HG02981 (cell line): ENCODE data around the gene FCSK.
"Not testable (repeated sequence)": the region's sequence is repeated elsewhere in the genome, so short reads cannot be mapped to it uniquely, and the experiment has no call there.

Experiments used
- ATAC-seq: cut with Tn5 transposase; IDR thresholded peaks from one replicate; pipeline ENCODE4 v1.9.1; 2021; ENCODE audit warnings: mild to moderate bottlenecking, moderate library complexity; ENCODE audit not compliant: unreplicated experiment

The FCSK gene

DNA sequence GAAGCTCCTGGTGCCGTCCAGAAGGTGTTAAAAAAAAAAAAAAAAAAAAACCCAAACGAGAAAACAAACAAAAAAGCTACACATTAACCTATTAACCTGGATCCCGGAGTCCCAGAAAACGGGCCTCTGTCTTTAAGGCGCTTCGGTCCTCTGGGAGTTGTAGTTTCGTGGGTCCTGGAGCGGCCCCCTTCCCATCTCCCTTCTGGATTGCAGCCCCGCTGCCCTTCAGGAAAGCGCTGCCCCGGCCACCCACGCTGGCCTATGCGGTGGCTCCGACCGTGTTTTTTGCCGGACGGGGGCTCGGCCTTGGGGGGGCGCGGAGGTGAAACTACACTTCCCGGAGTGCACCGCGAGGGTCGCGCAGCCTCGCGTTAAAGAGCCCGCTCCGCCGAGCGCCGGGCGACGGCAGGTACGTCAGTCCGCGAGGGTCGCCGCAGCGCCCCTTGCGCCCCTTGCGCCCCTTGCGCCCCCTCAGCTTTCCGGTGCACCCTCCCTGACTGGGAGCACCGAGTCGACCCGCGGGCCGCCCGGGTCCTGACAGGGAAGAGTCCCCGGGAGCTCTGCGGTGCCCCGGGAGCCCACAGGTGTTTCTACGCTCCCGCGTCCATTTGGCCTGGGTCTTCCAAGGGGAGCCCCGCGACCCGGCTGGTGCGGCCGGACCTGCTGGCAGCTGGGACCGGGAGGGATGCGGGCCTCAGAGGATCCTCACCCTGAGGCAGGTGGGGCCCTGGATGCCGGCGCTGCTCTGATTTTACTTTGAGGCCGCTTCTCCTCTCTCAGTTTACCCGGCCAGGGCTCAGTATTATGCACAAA, at the start of gene FCSK:
TSS of gene FCSK (plus strand) at position 374 of the 813 bp plus-strand sequence. CDS start 8,596 bp downstream, outside the sequence.
- ATAC-seq = peak; percentile 86

DNA sequence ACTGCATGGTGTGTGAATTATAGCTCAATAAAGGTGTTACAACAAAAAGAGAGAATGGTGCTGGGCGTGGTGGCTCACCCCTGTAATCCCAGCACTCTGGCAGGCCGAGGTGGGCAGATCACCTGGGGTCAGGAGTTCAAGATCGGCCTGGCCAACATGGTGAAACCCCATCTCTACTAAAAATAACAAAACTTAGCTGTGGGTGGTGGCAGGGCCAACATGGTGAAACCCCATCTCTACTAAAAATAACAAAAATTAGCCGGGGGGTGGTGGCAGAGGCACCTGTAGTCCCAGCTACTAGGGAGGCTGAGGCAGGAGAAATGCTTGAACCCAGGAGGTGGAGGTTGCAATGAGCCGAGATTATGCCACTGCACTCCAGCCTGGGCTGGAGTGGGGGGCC, 48.3 kb upstream of the FCSK start:
- not testable (repeated sequence) for ATAC-seq

DNA sequence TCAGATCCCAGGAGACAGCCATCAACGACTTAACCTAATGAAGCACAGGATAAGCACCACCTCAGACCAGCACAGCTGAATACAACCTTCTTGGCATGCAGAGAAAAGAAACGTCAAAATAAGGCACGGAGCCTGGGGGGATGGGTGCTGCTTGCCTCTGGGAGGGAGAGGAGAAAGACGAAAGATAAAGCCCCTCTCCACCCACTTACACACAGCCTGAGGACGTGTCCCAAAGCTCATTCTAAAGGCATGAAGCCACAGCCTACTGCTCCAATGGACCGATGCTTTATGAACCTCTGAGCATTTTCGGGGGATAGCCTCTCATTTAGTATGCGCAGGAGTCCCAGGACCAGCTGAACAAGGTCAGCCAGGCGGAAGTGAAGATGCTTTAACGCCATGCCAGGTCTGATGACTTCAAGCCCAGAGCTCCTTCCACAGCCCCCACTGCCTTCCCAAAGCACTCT, 46.6 kb upstream of the FCSK start:
- ATAC-seq = no peak

DNA sequence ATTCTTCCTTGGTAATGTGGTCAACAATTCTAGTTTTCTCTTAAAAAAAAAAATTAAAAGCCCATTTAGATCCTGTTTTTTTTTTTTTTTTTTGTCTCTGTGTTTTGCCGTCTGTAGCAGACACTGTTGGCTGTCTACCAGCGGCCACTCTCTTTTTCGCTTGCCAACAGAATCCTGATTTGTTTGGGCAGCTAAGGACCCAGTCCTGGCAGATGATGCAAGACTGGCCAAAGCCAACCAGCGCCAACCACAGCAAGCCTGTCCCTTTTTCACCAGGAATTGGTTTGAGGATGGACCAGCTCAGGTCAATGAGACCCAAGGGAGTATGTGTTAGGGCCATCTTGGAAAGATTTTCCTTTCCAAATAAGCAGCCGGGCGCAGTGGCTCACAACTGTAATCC, 43.7 kb upstream of the FCSK start:
- ATAC-seq = no peak

DNA sequence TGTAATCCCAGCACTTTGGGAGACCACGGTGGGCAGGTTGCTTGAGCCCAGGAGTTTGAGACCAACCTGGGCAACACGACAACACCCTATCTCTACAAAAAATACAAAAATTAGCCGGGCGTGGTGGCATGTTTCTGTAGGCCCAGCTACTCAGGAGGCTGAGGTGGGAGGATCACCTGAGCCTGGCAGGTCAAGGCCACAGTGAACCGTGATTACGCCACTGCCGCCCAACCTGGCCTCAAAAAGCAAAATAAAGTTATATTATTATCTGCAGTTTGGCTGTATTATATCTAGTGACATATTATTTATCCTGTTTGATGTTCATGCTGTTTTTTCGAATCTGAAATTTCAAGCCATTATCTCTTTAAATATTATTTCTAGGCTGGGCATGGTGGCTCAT, 42.0 kb upstream of the FCSK start:
- ATAC-seq = no peak

DNA sequence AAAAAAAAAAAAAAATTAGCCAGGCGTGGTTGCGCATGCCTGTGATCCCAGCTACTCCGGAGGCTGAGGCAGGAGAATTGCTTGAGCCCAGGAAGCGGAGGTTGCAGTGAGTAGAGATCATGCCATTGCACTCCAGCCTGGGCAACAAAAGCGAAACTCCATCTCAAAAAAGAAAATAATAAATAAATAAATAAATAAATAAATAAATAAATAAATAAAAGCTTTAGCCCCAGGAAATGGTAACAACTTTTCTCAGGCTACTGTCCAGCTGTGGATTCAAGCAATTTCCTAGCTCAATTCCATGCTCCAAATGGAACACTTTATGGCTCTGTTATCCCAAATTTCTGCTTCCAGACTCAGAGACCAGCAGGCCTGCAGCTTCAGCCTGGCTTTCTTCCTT, 40.8 kb upstream of the FCSK start:
- ATAC-seq = not testable (repeated sequence)

DNA sequence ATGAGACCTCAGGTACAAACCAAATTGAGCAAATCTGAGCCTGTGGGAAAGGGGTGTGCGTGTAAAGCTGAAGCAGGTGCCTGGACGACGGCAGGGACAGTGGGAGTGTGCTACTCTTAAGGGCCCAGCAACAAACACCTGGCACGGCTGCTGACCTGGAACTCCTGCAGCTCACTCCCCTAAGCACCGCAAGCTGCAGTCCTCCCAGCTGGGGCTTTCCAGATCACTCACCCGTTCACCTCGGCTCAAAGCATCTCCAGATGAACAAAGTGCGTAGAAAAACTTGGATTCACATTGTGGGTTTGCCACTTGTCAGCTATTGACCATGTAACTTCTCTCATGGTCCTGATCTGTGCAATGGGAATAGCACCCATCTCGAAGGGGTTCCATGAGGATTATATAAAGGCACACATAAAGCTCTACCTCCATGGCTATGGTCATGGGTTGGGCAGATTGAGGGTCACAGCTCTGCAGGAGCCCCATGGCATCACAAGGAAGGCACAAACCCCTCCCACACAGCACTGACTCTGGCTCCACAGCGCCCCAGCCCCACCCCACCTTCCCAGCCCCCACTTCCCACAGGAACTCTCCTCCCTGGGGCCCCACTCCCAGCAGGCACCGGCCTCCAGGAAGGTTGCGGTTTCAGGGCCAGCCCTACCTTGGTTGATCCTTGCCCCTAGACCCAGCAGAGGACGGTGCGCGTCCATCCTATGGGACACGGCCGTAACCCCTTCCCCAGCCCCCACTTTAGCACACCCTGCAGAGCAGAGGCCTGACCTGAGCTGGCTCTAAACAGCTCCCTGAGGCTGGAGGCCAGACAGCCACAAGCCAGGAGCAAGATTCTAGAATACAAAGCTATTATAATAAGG, 37.4 kb upstream of the FCSK start:
- peak; percentile 82 for ATAC-seq

DNA sequence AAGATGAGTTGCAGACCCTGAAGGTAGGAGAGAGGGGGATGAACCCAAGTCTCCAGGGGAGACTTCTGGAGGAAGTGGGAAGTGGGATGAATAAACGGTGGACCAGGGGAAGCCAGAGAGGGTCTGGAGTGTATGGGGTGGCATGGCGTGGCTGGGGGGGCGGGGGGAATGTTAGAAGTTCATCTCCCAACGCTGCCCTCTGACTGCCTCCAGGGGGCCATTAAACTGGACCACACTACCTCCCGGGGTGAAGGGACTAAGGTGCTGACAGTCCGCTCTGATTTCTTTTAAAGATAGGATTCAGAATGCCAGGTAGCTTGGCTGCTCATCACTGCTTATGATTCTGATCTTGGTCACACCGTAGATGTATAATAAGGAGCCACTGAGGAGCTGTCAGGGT, 36.7 kb upstream of the FCSK start:
- no peak for ATAC-seq

DNA sequence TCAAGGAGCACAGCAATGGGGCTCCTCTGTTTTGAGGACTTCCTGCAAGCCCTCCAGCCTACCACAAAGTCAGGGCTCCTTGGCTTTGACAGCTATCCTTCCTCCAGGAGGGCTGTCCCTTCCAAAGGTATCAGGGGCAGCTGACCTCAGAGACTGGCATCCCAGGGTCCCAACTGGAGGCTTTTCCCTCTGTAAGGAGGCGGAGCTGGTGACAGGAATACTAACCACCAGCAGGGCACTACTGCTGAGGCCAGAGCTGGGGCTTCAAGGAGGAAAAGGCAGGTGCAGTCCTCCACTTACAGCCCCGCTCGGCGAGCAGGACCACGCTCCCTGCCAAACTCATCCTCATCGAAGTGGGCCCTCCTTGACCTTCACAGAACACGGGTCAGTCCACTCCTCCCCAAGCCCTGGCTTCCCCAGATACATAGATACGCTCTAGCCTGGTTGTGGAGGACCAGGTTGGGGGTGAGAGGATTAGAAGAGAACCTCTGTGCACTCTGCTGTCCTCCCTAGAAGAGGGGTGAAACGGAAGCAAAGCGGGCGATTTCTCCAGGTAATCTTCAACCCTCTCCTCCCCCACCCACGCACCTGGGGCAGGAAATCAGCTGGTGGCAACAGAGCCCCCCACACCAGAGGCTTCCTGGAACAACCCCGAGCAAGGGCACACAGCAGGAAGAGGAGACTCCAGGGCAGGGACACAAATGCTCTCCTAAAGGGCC, 36.0 kb upstream of the FCSK start:
- no peak for ATAC-seq

DNA sequence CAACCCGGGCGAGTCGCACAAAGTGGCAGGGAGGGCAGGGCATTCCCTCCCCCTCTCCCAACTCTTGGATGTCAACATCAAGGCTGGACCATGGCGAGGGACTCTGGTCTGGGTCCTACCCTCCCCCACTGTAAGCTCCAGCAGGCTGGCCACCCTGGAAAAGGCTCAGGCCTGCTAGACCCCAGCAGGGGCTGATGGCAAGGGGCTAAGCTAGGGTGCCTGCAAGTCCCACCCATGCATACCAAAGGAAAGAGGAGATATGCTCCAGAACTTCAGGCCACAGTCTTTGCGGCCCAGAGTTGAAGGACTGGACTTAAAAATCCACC, 35.4 kb upstream of the FCSK start:
- ATAC-seq = no peak

DNA sequence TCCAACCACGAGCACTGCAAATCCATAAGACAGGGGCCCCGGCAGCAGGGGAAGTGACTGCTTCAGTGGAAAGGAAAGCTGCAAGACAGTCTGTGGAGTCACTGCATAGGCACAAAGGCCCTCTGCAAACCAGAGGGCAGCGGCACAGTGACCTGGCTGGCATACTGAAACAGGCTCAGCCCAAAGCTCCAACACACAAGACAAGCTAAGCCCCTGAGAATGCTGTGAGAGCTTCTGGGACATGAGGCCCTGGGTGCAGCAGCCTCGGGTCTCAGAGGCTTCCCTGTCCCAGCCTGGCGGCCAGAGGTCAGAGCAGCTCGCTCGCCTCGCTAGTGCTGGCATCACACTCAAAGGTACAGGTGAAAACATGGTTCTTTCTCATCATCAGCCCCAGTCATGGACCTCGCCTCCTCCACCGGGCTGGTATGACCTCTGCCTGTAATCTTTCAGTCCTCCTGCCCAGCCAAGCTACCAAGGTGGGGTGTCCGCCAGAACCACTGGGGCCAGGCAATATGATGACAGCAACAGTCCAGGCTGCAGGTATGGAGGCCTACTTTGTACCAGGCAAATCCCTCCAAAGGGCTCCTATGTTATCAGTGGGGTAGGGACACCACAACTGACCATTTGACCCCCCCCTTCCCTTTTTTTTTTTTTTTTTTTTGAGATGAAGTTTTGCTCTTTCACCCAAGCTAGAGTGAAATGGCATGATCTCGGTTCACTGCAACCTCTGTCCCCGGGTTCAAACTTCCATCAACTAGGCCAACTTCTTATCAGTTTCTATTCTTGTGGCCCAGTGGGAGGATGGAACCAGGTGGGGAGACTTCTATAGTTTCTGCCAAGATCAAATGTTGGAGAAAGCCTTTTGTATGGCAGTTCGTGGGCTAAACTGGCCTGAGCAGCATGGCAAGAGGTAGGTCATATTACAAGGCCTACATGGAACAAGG, 34.7 kb upstream of the FCSK start:
- ATAC-seq = no peak

DNA sequence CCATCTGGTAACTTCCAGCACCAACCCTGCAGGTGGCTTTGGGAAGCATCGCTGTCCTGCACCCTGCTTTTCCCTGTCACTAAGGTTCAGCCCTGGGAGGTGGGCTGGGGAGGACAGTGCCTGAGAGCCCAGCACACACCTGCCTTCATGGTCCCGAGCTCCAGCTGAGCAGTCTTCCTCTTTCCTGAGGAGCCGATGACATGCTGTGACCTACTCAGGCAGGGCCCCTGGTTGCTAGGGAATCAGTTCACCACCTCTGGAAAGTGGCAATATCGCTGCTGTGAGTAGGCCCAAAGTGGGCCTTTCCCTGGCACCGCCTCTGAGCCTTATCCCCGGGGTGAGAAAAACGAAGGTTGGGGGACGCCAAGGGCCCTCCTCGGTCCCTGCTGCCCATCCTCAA, 33.4 kb upstream of the FCSK start:
- no peak for ATAC-seq

DNA sequence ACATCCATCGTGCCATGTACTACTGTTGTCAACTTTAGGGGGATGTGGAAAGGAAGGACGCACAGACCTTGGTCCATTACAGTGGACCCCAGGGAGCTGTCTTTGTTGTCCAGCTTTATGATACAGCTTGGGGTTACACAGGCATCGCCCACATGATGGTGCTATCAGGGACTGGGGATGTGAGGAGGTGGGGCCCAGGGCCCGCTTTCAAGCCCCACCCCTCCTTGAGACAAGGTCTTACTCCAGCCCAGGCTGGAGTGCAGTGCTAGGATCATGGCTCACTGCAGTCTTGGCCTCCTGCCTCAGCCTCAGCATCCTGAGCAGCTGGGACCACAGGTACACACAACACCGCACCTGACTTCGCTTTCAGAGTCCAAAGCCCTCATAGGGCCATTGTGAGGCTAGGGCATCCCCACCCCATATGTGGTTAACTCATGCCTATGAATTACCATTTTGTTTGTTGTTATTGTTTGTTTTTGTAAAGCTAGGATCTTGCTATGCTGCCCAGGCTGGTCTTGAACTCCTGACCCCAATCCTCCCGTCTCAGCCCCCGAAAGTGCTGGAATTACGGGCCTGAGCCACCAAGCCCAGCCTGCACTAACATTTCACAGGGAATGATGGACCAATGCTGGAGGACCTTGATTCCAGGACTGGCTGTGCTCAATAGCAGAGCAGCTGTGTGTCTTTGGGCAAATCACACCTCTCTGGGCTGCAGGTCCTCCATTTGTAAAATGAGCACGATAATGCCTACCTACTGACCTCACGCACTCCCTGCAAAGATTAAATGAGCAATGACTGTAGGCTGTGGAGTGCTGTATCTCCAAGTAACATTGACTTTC, 32.7 kb upstream of the FCSK start:
- ATAC-seq = no peak

DNA sequence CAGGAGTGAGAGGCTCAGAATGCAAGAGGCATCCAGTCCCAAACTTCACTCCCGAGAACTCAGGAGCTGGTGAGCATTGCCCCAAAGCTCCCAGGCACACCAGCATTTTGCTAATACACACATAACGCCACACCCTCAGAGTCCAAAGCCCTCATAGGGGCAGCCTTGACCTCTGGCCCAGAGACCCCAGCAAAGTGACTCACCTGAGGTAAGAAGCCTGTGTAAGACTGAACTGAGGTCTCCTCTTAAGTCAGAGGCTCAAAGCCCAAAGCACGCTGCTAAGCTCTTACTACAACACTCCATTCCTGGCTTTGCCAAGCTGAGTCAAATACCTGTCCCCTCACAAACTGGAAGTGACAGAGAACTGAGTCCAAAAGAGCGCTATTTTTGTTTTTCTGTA, 31.9 kb upstream of the FCSK start:
- no peak for ATAC-seq

DNA sequence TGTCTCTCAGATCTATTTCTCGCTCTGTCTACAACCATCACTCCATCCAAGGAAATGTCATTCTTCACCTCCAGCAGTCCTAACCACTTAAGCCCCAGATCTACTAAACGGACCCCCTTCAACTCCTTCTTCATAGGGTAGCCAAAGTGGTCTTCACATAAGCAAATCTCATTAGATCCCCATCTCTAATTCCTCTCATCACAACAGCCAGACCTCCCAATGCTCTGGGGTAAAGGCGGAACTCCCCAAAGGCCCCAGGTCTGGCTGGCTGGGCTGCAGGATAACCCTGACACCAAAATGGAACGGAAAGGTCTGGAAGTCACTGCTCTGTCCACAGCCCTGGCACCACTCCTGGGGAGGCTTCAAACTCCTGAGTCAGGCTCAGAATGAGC, 26.6 kb upstream of the FCSK start:
- no peak for ATAC-seq

DNA sequence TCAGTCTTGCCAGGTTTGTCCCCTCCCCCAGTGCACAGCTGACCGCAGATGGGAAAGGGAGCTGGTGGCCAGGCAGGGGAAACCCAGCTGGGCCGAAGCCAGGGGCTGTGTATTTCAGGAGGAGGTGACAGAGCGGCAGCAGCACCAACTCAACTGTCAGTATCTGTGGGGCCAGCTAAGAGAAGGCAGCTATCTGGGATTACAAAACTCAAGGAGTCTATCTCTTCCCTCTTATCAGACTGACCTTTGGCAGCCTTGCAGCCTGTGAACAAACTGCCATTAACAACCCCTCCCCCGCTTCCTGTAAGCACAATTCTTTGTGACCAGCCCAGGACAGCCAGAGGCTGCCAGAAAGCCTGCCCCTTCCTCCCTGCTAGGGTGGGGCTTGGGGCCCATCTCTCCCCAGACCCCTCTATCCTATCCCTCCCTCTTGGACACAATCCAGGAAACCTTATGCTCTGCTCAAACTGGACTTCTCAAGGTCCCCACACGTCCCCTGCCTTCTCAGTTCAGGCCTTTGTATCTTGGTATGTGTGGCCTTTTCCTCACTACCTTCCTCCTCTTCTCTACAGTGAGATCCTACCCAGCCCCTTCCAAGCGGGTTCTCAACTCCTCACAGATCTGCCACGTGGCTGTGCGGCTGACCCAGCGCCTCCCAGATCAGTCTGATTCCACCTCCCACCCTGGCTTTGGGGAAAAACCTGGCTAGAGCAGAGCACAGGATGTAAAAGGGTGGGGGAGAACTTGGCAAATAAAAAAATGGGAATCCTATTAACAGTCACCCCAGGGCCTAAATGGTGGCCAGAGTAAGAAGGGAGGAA, 26.0 kb upstream of the FCSK start:
- ATAC-seq = no peak

DNA sequence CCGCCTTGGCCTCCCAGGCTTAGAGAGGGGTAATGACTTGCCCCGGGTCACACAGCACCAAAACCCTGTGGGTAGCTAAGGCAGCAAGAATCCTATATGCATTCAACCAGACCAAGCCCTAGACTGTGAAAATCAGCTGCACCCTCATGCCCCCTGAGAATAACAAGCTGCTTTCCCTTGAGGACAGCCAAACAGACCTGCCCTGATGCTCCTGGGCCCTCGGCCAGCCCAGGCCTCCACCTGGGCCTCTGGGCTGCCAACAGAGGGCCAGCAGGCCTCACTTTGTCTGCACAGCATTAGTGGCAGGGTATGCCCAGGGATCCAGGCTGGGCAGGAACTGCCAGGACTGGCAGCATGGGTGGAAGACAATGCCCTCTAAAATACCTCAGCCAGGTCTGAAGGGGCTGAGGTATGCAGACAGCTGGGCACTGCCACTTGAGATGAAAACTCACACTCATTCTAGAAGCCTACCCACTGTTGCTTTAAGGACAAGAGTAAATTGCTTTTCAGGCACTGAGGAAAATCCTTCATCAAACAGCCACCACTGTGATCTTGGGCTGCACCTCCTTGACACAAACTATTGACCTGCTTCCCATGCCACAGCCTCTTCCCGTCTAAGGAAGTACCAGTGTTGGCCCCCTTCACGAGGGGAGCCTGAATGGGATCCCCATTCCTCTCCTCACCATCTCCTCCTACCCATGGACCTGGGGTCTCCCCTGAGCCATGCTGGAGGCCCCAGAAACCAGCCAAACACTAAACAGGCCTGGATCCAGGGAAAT, 24.3 kb upstream of the FCSK start:
- ATAC-seq = peak; percentile 1
